Coronary artery (tissue), 2 donors: ENCODE data around the gene UTF1.
A peak's percentile ranks its signal among the peaks of the same experiment; 100 is the strongest.
"Not testable (repeated sequence)": the region's sequence is repeated elsewhere in the genome, so short reads cannot be mapped to it uniquely, and the experiment has no call there.

Experiments
- DNase-seq: peaks from one replicate; pipeline ENCODE4 v3.0.0-alpha.2; 2017; ENCODE audit warnings: low spot score
- H3K27ac ChIP-seq, 2 donors: fragments of 200-600 bp; sonication (generic); one replicate each; pipeline ENCODE4 v1.5.1; 2016 to 2019
- H3K4me3 ChIP-seq: fragments of 200-600 bp; sonication (generic); 2 replicates; pipeline ENCODE4 v1.5.1; 2016; ENCODE audit warnings: mild to moderate bottlenecking, moderate library complexity
- CTCF ChIP-seq: fragments of 200-600 bp; sonication (generic); IDR thresholded peaks from one replicate; pipeline ENCODE4 v1.5.1; 2019; ENCODE audit warnings: antibody characterized with exemption

Gene UTF1

GRCh38 chr10:133260895-133261725 lies 31.1 kb downstream of the UTF1 start:
- DNase-seq = peak; percentile 84
- peak overlapping the region; percentile 84 to 90 for H3K27ac ChIP-seq
- peak overlapping the region; percentile 87 for H3K4me3 ChIP-seq
- no peak for TF ChIP-seq CTCF

GRCh38 chr10:133261726-133262325 lies 31.8 kb downstream of the UTF1 start:
- DNase-seq = peak; percentile 87
- H3K27ac ChIP-seq = peak overlapping the region; percentile 84 to 90
- H3K4me3 ChIP-seq = peak overlapping the region; percentile 87
- no peak for TF ChIP-seq CTCF

GRCh38 chr10:133262696-133263095 lies 32.7 kb downstream of the UTF1 start:
- no peak for DNase-seq
- Histone ChIP-seq H3K27ac (no peak overlapping the region), H3K4me3 (peak overlapping the region; percentile 87)
- no peak for TF ChIP-seq CTCF

GRCh38 chr10:133263674-133264073 lies 33.7 kb downstream of the UTF1 start:
- no peak for DNase-seq
- H3K27ac ChIP-seq = no peak overlapping the region
- TF ChIP-seq CTCF = no peak
- H3K4me3 ChIP-seq = no peak overlapping the region

- H3K27ac ChIP-seq = no peak overlapping the region
- TF ChIP-seq CTCF = no peak
- DNase-seq = no peak
- H3K4me3 ChIP-seq = no peak overlapping the region
Measured at GRCh38 chr10:133264461-133264860, 34.4 kb downstream of the UTF1 start.

- H3K27ac ChIP-seq, DNase-seq: not testable (repeated sequence)
Measured at GRCh38 chr10:133265052-133265451, 35.0 kb downstream of the UTF1 start.

GRCh38 chr10:133266056-133266795 lies 36.2 kb downstream of the UTF1 start:
- Histone ChIP-seq H3K4me3 (no peak overlapping the region), H3K27ac (no peak overlapping the region)
- no peak for DNase-seq
- no peak for TF ChIP-seq CTCF

More at GRCh38 chr10:133265052-133265451, 35.0 kb downstream of the UTF1 start:
- H3K4me3 ChIP-seq = not testable (repeated sequence)
